Activated CD8-positive, alpha-beta memory T cell treated with anti-CD3 and anti-CD28 coated beads, Interleukin-2, amount 50 U/mL, for 24 hours (primary cell): ENCODE results near the gene KLF16.
A peak's percentile ranks its signal among the peaks of the same experiment; 100 is the strongest.

Experiments used
- DNase-seq: peaks from one replicate; pipeline ENCODE4 v3.0.0-alpha.2; 2020; ENCODE audit errors: extremely low read depth

Gene KLF16

GRCh38 chr19:1843116-1843515 is 20.3 kb downstream of the KLF16 start:
- DNase-seq = no peak

DNA sequence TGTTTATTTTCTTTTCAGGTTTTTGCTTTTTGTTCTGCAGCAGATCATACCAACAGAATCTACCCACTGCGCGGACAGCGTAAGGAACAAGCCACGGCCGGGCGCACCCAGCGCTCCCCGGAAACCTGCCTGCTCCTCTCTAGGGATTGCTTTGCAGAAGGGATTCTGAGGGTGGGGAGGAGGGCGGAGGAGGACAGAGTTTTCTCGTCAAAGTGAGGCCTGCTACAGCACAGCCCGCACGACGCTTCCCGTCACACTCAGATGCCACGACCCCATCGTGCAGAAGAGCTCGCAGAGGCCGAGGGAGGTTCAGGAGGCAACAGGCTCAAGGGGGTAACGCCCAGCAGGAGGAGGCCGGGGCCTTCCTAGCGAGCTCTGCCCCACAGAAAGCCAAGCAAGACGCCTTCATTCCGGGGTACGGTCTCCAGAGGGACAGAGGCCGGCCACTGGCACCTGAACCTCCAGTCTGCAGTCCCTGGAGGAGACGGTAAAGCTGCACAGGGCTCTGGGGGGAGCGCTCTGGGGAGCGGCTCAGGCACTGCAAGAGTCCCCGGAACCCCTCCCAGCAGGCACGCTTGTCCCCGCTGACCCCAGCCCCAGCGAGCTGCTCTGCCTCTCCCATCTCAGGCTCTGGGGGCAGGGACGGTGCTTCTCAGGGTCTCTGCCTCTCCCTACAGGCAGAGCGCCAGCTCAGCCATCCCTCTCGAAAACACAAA is 22.0 kb downstream of the KLF16 start:
- no peak for DNase-seq

GRCh38 chr19:1840541-1841115 is 22.8 kb downstream of the KLF16 start:
- no peak for DNase-seq

- DNase-seq = no peak
Measured at GRCh38 chr19:1839658-1840540, 23.5 kb downstream of the KLF16 start.

GRCh38 chr19:1837625-1838105 is 25.7 kb downstream of the KLF16 start:
- DNase-seq = no peak

GRCh38 chr19:1837222-1837565 is 26.2 kb downstream of the KLF16 start:
- no peak for DNase-seq

DNA sequence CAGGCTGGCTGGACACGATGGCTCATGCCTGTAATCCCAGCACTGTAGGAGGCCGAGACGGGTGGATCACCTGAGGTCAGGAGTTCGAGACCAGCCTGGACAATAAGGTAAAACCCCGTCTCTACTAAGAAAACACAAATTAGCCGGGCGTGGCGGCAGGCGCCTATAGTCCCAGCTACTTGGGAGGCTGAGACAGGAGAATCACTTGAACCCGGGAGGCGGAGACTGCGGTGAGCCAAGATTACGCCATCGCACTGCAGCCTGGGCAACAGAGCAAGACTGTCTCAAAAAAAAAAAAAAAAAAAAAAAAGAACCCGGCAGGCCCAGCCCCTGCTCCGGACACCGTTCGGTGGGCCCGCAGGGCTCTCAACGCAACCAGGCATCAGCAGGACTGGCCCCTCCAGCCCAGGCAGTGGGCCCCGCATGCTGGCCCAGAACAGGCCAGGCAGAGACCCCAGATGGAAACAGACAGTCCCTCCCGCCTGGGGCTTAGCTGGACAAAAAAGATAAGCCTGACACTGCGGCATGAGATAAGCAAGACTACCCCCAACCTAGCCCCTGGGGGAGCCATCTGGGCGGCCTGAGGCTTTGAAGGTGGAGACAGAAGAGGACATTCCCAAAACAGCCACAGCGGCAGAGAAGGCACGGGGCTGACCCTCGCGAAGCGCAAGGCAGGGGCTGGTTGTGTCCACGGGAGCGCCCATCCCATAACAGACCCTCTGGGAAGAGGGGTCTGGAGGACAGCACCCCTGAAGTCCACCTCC is 26.7 kb downstream of the KLF16 start:
- DNase-seq = no peak

DNA sequence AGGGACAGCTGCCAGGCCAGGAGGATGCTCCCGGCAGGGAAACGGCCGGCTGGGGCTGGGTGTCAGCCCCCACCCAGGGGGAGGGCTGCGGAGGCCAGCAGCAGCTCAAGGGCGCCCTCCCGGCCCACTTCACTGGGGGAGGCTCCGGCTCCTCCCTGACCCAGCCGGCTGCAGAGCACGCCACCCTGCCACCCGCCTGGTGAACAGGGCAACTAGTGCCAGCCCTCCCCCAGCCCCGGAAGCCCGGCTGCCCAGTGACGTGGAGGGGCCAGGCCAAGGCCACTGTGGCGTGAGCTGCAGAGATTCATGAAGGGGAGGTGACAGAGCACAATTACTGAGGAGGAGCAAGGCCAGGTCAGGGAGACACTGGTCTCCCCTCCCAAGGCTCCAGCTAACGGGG is 29.8 kb downstream of the KLF16 start:
- no peak for DNase-seq

GRCh38 chr19:1832046-1832663 is 31.2 kb downstream of the KLF16 start:
- DNase-seq = no peak

GRCh38 chr19:1830978-1831377 is 32.4 kb downstream of the KLF16 start:
- no peak for DNase-seq

DNA sequence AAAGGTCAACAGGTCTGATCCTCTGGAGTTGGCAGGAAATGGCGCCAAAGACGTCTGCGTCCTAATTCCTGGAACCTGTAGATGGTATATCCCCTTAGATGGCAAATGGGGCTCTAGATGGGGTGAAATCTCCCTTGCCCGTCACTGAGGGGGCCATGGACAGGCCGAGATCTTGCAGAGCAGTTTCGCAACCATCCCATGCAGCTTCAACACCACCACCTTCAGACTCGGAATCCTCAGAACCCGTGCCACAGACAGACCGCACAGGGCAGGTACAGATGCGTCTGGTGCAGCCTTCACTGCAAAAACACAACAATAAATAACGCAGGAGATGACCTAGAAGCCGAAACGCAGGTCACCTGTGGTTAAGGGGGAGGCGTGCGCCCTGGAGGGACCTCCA is 32.8 kb downstream of the KLF16 start:
- no peak for DNase-seq

DNA sequence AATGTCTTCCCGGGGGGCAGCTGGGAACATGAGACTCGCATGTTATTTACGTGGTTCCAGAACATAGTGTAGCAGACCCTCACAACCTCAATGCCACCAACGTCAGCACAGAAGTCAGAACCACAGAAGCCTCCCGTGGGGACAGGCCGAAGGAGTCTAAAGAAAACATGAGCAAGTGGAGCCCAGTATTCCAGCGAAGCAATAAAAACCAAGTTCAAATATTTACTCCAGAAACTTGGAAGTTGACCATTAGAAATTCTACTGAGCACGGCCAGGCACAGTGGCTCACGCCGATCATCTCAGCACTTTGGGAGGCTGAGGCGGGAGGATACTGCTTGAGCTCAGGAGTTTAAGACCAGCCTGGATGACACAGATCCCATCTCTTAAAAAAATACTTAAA is 33.4 kb downstream of the KLF16 start:
- no peak for DNase-seq

- no peak for DNase-seq
Measured at GRCh38 chr19:1828279-1829238, 34.8 kb downstream of the KLF16 start.

- no peak for DNase-seq
Measured at GRCh38 chr19:1827566-1828278, 35.7 kb downstream of the KLF16 start.

GRCh38 chr19:1826557-1827521 is 36.5 kb downstream of the KLF16 start:
- no peak for DNase-seq

- peak; percentile 54 for DNase-seq
Measured at GRCh38 chr19:1825909-1826556, 37.3 kb downstream of the KLF16 start.

- no peak for DNase-seq
Measured at GRCh38 chr19:1824252-1824622, 39.1 kb downstream of the KLF16 start.
